GM18907 (cell line): ENCODE data around the gene MPV17.
"Not testable (repeated sequence)": the region's sequence is repeated elsewhere in the genome, so short reads cannot be mapped to it uniquely, and the experiment has no call there.

ENCODE experiments used
- ATAC-seq: cut with Tn5 transposase; IDR thresholded peaks from one replicate; pipeline ENCODE4 v1.9.1; 2021; ENCODE audit warnings: mild to moderate bottlenecking, moderate library complexity; ENCODE audit not compliant: unreplicated experiment

The MPV17 gene

GRCh38 chr2:27270131-27270530 lies 52.8 kb downstream of the MPV17 start:
- ATAC-seq = no peak

GRCh38 chr2:27268296-27268695 lies 54.6 kb downstream of the MPV17 start:
- ATAC-seq = not testable (repeated sequence)

GRCh38 chr2:27265536-27265870 lies 57.4 kb downstream of the MPV17 start:
- no peak for ATAC-seq

GRCh38 chr2:27264753-27265535 lies 58.0 kb downstream of the MPV17 start:
- peak; percentile 51 for ATAC-seq

- peak; percentile 26 for ATAC-seq
Measured at GRCh38 chr2:27264253-27264752, 58.6 kb downstream of the MPV17 start.

GRCh38 chr2:27263287-27264252 lies 59.3 kb downstream of the MPV17 start:
- no peak for ATAC-seq

GRCh38 chr2:27262379-27263286 lies 60.3 kb downstream of the MPV17 start, which contains the start of gene SLC30A3:
Gene SLC30A3 (minus strand): TSS chr2:27263047. CDS start chr2:27262906, 141 bp downstream.
- ATAC-seq = peak; percentile 53

- no peak for ATAC-seq
Measured at GRCh38 chr2:27261926-27262298, 61.0 kb downstream of the MPV17 start.

GRCh38 chr2:27261241-27261925 lies 61.5 kb downstream of the MPV17 start:
- ATAC-seq = no peak
